OCI-LY3 (cell line): ENCODE results near the gene CTNNA1.

Source experiments
- CTCF ChIP-seq: fragments of 200-600, 300-600 bp; sonication (generic); IDR thresholded peaks from 2 replicates; pipeline ENCODE4 v1.5.1; 2014; ENCODE audit warnings: antibody characterized with exemption, low read length, low read depth
- EZH2phosphoT487 ChIP-seq: fragments of 200-600 bp; shearing (Covaris generic); IDR thresholded peaks from 2 replicates; pipeline ENCODE4 v1.6.1; 2018; ENCODE audit warnings: antibody characterized with exemption, mixed run types, low read depth

GRCh38 chr5:138748630-138749081 is 4.6 kb upstream of the CTNNA1 start:
- TF ChIP-seq CTCF (no peak), EZH2phosphoT487 (no peak)
